Smooth muscle cell (in vitro differentiated cells): ENCODE measurements around the gene ZNF366. TPM values are rescaled to one million over a fixed set of nuclear protein-coding genes. Genes with fewer than 3 reads are reported as not detected.

Experiments
- DNase-seq: peaks from one replicate; lab custom pipeline; 2025; ENCODE audit not compliant: unreplicated experiment; lab: John Stamatoyannopoulos, UW
- H2AFZ ChIP-seq: fragments of 200-600 bp; sonication (generic); 2 replicates; pipeline ENCODE4 v1.6.0; 2016; ENCODE audit warnings: antibody characterized with exemption, low read depth, mild to moderate bottlenecking
- H3F3A ChIP-seq: fragments of 200-600 bp; sonication (generic); 2 replicates; pipeline ENCODE4 v1.6.0; 2017; ENCODE audit warnings: antibody characterized with exemption, low read depth
- H3K27ac ChIP-seq: fragments of 200-600 bp; sonication (generic); 2 replicates; pipeline ENCODE4 v1.5.1; 2016; ENCODE audit warnings: low read depth, mild to moderate bottlenecking
- H3K27me3 ChIP-seq: fragments of 200-600 bp; sonication (generic); 2 replicates; pipeline ENCODE4 v1.6.1; 2016; ENCODE audit warnings: low read depth, mild to moderate bottlenecking
- H3K36me3 ChIP-seq: fragments of 200-600 bp; sonication (generic); 2 replicates; pipeline ENCODE4 v1.5.1; 2016; ENCODE audit warnings: low read depth
- H3K4me1 ChIP-seq: fragments of 200-600 bp; sonication (generic); 2 replicates; pipeline ENCODE4 v1.5.1; 2016; ENCODE audit warnings: low read depth
- H3K4me2 ChIP-seq: fragments of 200-600 bp; sonication (generic); 2 replicates; pipeline ENCODE4 v1.6.0; 2016; ENCODE audit warnings: mild to moderate bottlenecking
- H3K4me3 ChIP-seq: fragments of 200-600 bp; sonication (generic); 2 replicates; pipeline ENCODE4 v1.5.1; 2016; ENCODE audit warnings: mild to moderate bottlenecking
- H3K79me2 ChIP-seq: fragments of 200-600 bp; sonication (generic); 2 replicates; pipeline ENCODE4 v1.6.0; 2016; ENCODE audit warnings: low read depth, mild to moderate bottlenecking
- H3K9ac ChIP-seq: fragments of 200-600 bp; sonication (generic); 2 replicates; pipeline ENCODE4 v1.6.0; 2016; ENCODE audit warnings: low read depth
- H3K9me3 ChIP-seq: fragments of 200-600 bp; sonication (generic); replicated peaks from 2 replicates; pipeline ENCODE4 v1.5.1; 2016; ENCODE audit warnings: low read depth
- H4K20me1 ChIP-seq: fragments of 200-600 bp; sonication (generic); 2 replicates; pipeline ENCODE4 v1.6.0; 2016; ENCODE audit warnings: low read depth
- WGBS: methylation state at CpG from one replicate; pipeline ENCODE4 v1.1.7; 2016; ENCODE audit warnings: low lambda C conversion rate; 5-methylcytosine and 5-hydroxymethylcytosine counted together
- polyA plus RNA-seq: library from polyadenylated mRNA; unstranded; fragments of >200 nt; fragmentation: Nextera tagmentation; extraction: Ambion mirVana; gene quantifications from 2 replicates; pipeline ENCODE4 v1.2.1, GENCODE V29; 2016
- total RNA-seq: library from RNA; depleted of rRNA; stranded (reverse); fragments of >200 nt; gene quantifications from 2 replicates; pipeline ENCODE4 v1.2.3, GENCODE V29; 2014
- TF ChIP-seq, protein P1 (sequence below): fragments of 200-600 bp; sonication (generic); IDR thresholded peaks from 2 replicates; pipeline ENCODE4 v1.5.1; 2017; ENCODE audit warnings: borderline replicate concordance, mild to moderate bottlenecking, antibody characterized with exemption; ENCODE audit not compliant: insufficient read depth, poor library complexity, severe bottlenecking

The ZNF366 gene
- total and polyA plus RNA-seq, 2 experiments from 2014 or later, result not detected

DNA sequence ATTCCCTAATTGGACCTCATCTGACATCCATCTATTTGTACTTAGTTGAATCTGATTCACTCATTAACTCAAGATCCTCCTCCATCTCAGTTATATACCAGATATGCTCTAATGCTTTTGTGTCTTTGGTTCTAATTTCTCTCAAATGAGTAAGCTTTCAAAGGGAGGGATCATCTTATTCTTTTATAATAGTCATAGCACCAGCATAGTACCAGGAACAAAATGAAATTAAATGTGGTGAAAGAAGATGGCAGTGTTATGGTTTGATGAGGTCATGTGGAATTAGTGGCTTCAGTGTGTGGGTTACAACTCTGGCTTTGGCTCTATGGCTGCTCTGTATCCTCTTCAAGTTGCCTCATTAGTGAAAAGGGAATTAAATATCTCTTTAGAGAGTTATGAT is 32.5 kb upstream of the ZNF366 start:
- TF ChIP-seq, protein P1, sequence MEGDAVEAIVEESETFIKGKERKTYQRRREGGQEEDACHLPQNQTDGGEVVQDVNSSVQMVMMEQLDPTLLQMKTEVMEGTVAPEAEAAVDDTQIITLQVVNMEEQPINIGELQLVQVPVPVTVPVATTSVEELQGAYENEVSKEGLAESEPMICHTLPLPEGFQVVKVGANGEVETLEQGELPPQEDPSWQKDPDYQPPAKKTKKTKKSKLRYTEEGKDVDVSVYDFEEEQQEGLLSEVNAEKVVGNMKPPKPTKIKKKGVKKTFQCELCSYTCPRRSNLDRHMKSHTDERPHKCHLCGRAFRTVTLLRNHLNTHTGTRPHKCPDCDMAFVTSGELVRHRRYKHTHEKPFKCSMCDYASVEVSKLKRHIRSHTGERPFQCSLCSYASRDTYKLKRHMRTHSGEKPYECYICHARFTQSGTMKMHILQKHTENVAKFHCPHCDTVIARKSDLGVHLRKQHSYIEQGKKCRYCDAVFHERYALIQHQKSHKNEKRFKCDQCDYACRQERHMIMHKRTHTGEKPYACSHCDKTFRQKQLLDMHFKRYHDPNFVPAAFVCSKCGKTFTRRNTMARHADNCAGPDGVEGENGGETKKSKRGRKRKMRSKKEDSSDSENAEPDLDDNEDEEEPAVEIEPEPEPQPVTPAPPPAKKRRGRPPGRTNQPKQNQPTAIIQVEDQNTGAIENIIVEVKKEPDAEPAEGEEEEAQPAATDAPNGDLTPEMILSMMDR, result no peak
- Histone ChIP-seq H3F3A (no peaks in the 10 kb centered on the region), H3K9ac (no peak overlapping the region), H3K4me1 (no peaks in the 10 kb centered on the region), H3K4me3 (no peak overlapping the region), H3K27ac (no peak overlapping the region), H3K36me3 (no peaks in the 10 kb centered on the region), H2AFZ (no peak overlapping the region), H3K4me2 (no peak overlapping the region), H3K79me2 (no peaks in the 10 kb centered on the region), H3K27me3 (no peaks in the 10 kb centered on the region), H3K9me3 (no peaks in the 10 kb centered on the region), H4K20me1 (no peaks in the 10 kb centered on the region)
- DNase-seq, result no peak

DNA sequence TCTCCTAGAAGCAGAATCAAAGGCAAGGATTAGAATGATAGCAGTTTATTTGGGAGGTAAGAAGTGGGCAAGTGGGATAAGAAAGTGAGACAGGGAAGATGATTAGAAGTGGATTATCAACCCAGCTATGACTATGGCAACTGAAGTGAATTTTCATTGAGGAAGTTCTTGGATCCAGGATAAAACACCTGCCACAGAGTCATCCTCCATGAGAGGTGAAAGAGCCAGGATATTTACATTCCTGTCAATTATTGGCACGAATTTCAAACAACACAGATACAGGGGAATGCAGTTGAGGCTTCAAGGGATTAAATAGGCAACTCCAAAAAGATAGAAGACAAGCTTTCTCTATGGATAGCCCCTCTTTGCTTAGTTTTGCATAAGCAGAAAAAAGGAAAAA is 31.8 kb upstream of the ZNF366 start:
- 59% methylated on average over 1 of the region's 1 CpG for WGBS
- no peaks in the 10 kb centered on the region for H4K20me1 ChIP-seq
- no peaks in the 10 kb centered on the region for H3K36me3 ChIP-seq
- no peaks in the 10 kb centered on the region for H3K79me2 ChIP-seq
- no peak overlapping the region for H3K4me2 ChIP-seq
- TF ChIP-seq, protein P1, result no peak
- no peak overlapping the region for H3K4me3 ChIP-seq
- H3K9ac ChIP-seq, result no peak overlapping the region
- no peak overlapping the region for H3K27ac ChIP-seq
- H3F3A ChIP-seq, result no peaks in the 10 kb centered on the region
- no peak overlapping the region for H2AFZ ChIP-seq
- no peaks in the 10 kb centered on the region for H3K27me3 ChIP-seq
- no peak for DNase-seq
- no peaks in the 10 kb centered on the region for H3K4me1 ChIP-seq
- H3K9me3 ChIP-seq, result no peaks in the 10 kb centered on the region

DNA sequence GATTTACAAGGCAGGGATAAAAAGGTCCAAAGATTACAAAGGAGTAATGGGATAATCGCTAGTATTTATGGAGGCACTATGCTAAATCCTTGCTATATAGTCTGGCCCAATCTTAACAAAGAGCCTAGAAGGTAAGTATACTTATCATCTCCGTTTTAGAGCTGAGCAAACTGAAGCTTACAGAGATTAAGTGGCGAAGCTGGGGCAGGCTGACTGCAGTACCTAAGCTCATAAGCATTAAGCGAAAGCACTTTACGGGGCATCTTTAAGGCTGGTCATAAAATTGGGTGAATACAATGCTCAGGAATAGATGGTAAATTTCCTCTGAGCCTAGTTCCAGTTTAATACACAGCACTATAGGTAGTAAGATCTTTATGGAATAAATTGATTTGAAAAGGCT is 30.0 kb upstream of the ZNF366 start:
- H3K27ac ChIP-seq, result no peak overlapping the region
- H4K20me1 ChIP-seq, result no peaks in the 10 kb centered on the region
- no peak for DNase-seq
- no peak overlapping the region for H2AFZ ChIP-seq
- no peaks in the 10 kb centered on the region for H3K4me1 ChIP-seq
- H3F3A ChIP-seq, result no peaks in the 10 kb centered on the region
- peak overlapping the region; percentile 0 for H3K4me2 ChIP-seq
- H3K4me3 ChIP-seq, result no peak overlapping the region
- no peak overlapping the region for H3K9ac ChIP-seq
- H3K27me3 ChIP-seq, result no peaks in the 10 kb centered on the region
- H3K9me3 ChIP-seq, result no peaks in the 10 kb centered on the region
- H3K79me2 ChIP-seq, result no peaks in the 10 kb centered on the region
- TF ChIP-seq, protein P1, result no peak
- WGBS, result 55% methylated on average over 5 of the region's 5 CpGs
- H3K36me3 ChIP-seq, result no peaks in the 10 kb centered on the region

DNA sequence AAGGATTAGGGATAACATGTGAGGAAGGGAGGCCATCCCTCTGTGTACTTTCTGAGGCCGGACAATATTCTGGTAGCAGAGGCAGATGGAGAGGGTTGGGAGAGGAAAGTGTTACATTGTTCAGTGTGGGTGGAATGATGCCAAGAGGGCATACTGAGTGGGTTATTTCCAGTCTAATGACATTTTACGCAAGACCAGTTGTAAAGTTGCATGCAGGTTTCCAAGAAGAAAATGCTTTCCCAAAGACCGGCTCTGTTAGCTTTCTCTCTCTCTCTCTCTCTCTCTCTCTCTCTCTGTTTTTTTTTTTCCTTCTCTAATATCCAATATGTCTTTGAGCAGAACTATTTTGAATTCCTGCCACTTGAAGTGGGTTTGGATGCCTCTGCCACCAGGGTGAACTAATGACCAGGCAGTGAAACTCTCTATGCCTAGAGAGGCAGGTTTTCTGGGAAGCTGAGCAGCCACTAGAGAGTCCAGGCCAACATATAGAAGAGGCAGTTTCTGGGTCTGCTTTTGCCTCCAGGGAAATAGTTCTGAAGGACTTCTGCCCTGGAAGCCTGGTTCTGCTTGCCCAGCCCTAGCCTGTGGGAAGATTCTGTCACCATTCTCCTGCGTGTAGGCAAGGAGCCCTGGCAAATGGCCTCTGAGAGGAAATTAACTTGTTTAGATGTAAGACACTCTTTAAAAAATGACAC is 24.4 kb upstream of the ZNF366 start:
- Histone ChIP-seq H3K79me2 (no peaks in the 10 kb centered on the region), H3F3A (no peaks in the 10 kb centered on the region), H2AFZ (peak overlapping the region; percentile 64), H3K27me3 (no peaks in the 10 kb centered on the region), H3K4me2 (no peak overlapping the region), H3K36me3 (no peaks in the 10 kb centered on the region), H3K4me1 (no peaks in the 10 kb centered on the region), H3K27ac (no peak overlapping the region), H3K4me3 (no peak overlapping the region), H4K20me1 (no peaks in the 10 kb centered on the region), H3K9me3 (no peaks in the 10 kb centered on the region), H3K9ac (no peak overlapping the region)
- TF ChIP-seq, protein P1, result no peak
- DNase-seq, result no peak
- WGBS, result 77% methylated on average over 4 of the region's 4 CpGs
